ENCODE results near the gene MAN1C1.

Gene MAN1C1

GRCh38 chr1:25782608-25783201 is 166.1 kb downstream of the MAN1C1 start:
- DNase-seq (ENCODE audit: low spot score), result no peak

GRCh38 chr1:25784575-25785051 is 168.0 kb downstream of the MAN1C1 start:
- DNase-seq (ENCODE audit: low spot score), result no peak

- DNase-seq (ENCODE audit: low spot score), result no peak
These were observed 168.9 kb downstream of the MAN1C1 start for GRCh38 chr1:25785333-25786067.

GRCh38 chr1:25786887-25787759 is 170.5 kb downstream of the MAN1C1 start:
- no peak for DNase-seq (ENCODE audit: low spot score)

- no peak for DNase-seq (ENCODE audit: low spot score)
These were observed 171.2 kb downstream of the MAN1C1 start for GRCh38 chr1:25787760-25788166.

GRCh38 chr1:25790472-25790871 is 173.9 kb downstream of the MAN1C1 start:
- no peak for DNase-seq (ENCODE audit: low spot score)

- DNase-seq (ENCODE audit: low spot score), result no peak
These were observed 175.5 kb downstream of the MAN1C1 start for GRCh38 chr1:25792115-25792514.

GRCh38 chr1:25793585-25794170 is 177.1 kb downstream of the MAN1C1 start:
- DNase-seq (ENCODE audit: low spot score), result no peak

GRCh38 chr1:25794325-25794724 is 177.7 kb downstream of the MAN1C1 start:
- DNase-seq (ENCODE audit: low spot score), result peak; percentile 17

GRCh38 chr1:25795211-25795610 is 178.6 kb downstream of the MAN1C1 start:
- peak; percentile 12 for DNase-seq (ENCODE audit: low spot score)

GRCh38 chr1:25795946-25796810 is 179.6 kb downstream of the MAN1C1 start:
- no peak for DNase-seq (ENCODE audit: low spot score)

- DNase-seq (ENCODE audit: low spot score), result peak; percentile 70
These were observed 180.3 kb downstream of the MAN1C1 start for GRCh38 chr1:25796811-25797458.

GRCh38 chr1:25797939-25798338 is 181.3 kb downstream of the MAN1C1 start:
- no peak for DNase-seq (ENCODE audit: low spot score)

GRCh38 chr1:25798666-25799351 is 182.2 kb downstream of the MAN1C1 start:
- DNase-seq (ENCODE audit: low spot score), result no peak

- DNase-seq (ENCODE audit: low spot score), result no peak
These were observed 182.9 kb downstream of the MAN1C1 start for GRCh38 chr1:25799352-25799934.

GRCh38 chr1:25799935-25800702 is 183.5 kb downstream of the MAN1C1 start, which contains the start of gene SELENON:
SELENON (plus strand) TSS chr1:25800193; CDS start chr1:25800231, 38 bp downstream.
- peak; percentile 46 for DNase-seq (ENCODE audit: low spot score)

- no peak for DNase-seq (ENCODE audit: low spot score)
These were observed 184.2 kb downstream of the MAN1C1 start for GRCh38 chr1:25800703-25801377.

GRCh38 chr1:25802915-25803314 is 186.3 kb downstream of the MAN1C1 start:
- DNase-seq (ENCODE audit: low spot score), result no peak

Measured in LoVo (cell line).